ENCODE data around the gene PARK7. TPM values are rescaled to one million over a fixed set of nuclear protein-coding genes. Genes with fewer than 3 reads are reported as not detected.

Gene PARK7
- total RNA-seq, 6 experiments from 2014 or later, result 331 to 377 (median 362) TPM

- no peaks in the 10 kb centered on the region; the same call in 1 of the 2 replicates for H3K27me3 Mint-ChIP-seq (ENCODE audit: insufficient read depth)
- peak overlapping the region; percentile 60 for H3K4me3 Mint-ChIP-seq
- H3K4me1 Mint-ChIP-seq (ENCODE audit: low read depth), result peaks cover 41% of the 10 kb centered on the region
- peak overlapping the region; percentile 82 for H3K27ac Mint-ChIP-seq
- DNase-seq, result peak; percentile 79
- H3K9me3 Mint-ChIP-seq, result no peaks in the 10 kb centered on the region
- TF ChIP-seq CTCF (IDR thresholded peaks at IDR 0.05), result no peak
- peaks cover 36% of the 10 kb centered on the region for H3K36me3 Mint-ChIP-seq (ENCODE audit: low read depth)
Measured at GRCh38 chr1:7993593-7994479, 32.3 kb downstream of the PARK7 start.

- peaks cover 31% of the 10 kb centered on the region for H3K4me1 Mint-ChIP-seq (ENCODE audit: low read depth)
- TF ChIP-seq CTCF (IDR thresholded peaks at IDR 0.05), result no peak
- H3K9me3 Mint-ChIP-seq, result no peaks in the 10 kb centered on the region
- peak overlapping the region; percentile 82 for H3K27ac Mint-ChIP-seq
- H3K27me3 Mint-ChIP-seq (ENCODE audit: insufficient read depth), result no peaks in the 10 kb centered on the region; the same call in 1 of the 2 replicates
- H3K36me3 Mint-ChIP-seq (ENCODE audit: low read depth), result peaks cover 35% of the 10 kb centered on the region
- H3K4me3 Mint-ChIP-seq, result no peak overlapping the region
- DNase-seq, result no peak
Measured at GRCh38 chr1:7994827-7995226, 33.3 kb downstream of the PARK7 start.

GRCh38 chr1:7995437-7995836, 33.9 kb downstream of the PARK7 start:
- no peak for TF ChIP-seq CTCF (IDR thresholded peaks at IDR 0.05)
- Mint-ChIP-seq H3K36me3 (ENCODE audit: low read depth) (peaks cover 29% of the 10 kb centered on the region), H3K9me3 (no peaks in the 10 kb centered on the region), H3K27me3 (ENCODE audit: insufficient read depth) (no peaks in the 10 kb centered on the region; the same call in 1 of the 2 replicates), H3K27ac (no peak overlapping the region), H3K4me1 (ENCODE audit: low read depth) (peaks cover 29% of the 10 kb centered on the region), H3K4me3 (no peak overlapping the region)
- no peak for DNase-seq

- DNase-seq, result no peak
- H3K9me3 Mint-ChIP-seq, result no peaks in the 10 kb centered on the region
- no peak overlapping the region for H3K4me3 Mint-ChIP-seq
- peaks cover 42% of the 10 kb centered on the region for H3K4me1 Mint-ChIP-seq (ENCODE audit: low read depth)
- no peaks in the 10 kb centered on the region for H3K27me3 Mint-ChIP-seq (ENCODE audit: insufficient read depth)
- peaks cover 8% of the 10 kb centered on the region; the same call in 1 of the 2 replicates for H3K36me3 Mint-ChIP-seq (ENCODE audit: low read depth)
- no peak for TF ChIP-seq CTCF (IDR thresholded peaks at IDR 0.05)
- H3K27ac Mint-ChIP-seq, result no peak overlapping the region
Measured at GRCh38 chr1:8002329-8002910, 40.9 kb downstream of the PARK7 start.

GRCh38 chr1:8002921-8003320, 41.4 kb downstream of the PARK7 start:
- Mint-ChIP-seq H3K36me3 (ENCODE audit: low read depth) (peaks cover 6% of the 10 kb centered on the region; the same call in 1 of the 2 replicates), H3K4me3 (no peak overlapping the region), H3K4me1 (ENCODE audit: low read depth) (peaks cover 42% of the 10 kb centered on the region), H3K9me3 (no peaks in the 10 kb centered on the region), H3K27me3 (ENCODE audit: insufficient read depth) (no peaks in the 10 kb centered on the region), H3K27ac (peak overlapping the region; percentile 95; the same call in 1 of the 2 replicates)
- no peak for TF ChIP-seq CTCF (IDR thresholded peaks at IDR 0.05)
- no peak for DNase-seq

Data from HFFc6 (cell line).